ENCODE data around the gene CHKA. TPM values are rescaled to one million over a fixed set of nuclear protein-coding genes. Genes with fewer than 3 reads are reported as not detected.

Gene CHKA
- total and polyA plus RNA-seq, 8 donors, result 36.8 to 106 (median 82.8) TPM

- Histone ChIP-seq H3K4me3 (no peak overlapping the region), H3K9me3 (no peaks in the 10 kb centered on the region), H3K27me3 (no peaks in the 10 kb centered on the region), H3K4me1 (no peaks in the 10 kb centered on the region), H3K27ac (no peak overlapping the region), H3K36me3 (peaks cover 0 to 59% of the 10 kb centered on the region in 2 donors)
- ATAC-seq, result no peak
- DNase-seq, result no peak
- TF ChIP-seq CTCF (IDR thresholded peaks at IDR 0.05), result no peak
- intact Hi-C loops (cut with DNase I), result no loop called here
Observed at GRCh38 chr11:68057807-68058206, 63.4 kb downstream of the CHKA start.

GRCh38 chr11:68056317-68057285 lies 64.6 kb downstream of the CHKA start:
- peaks cover 0 to 59% of the 10 kb centered on the region in 2 donors for H3K36me3 ChIP-seq
- ATAC-seq (no peak), DNase-seq (no peak)
- intact Hi-C loops (cut with DNase I), result no loop called here
- H3K4me3 ChIP-seq, result no peak overlapping the region
- H3K27me3 ChIP-seq, result no peaks in the 10 kb centered on the region
- no peak overlapping the region for H3K27ac ChIP-seq
- no peak for TF ChIP-seq CTCF (IDR thresholded peaks at IDR 0.05)
- H3K9me3 ChIP-seq, result no peaks in the 10 kb centered on the region
- H3K4me1 ChIP-seq, result no peaks in the 10 kb centered on the region

GRCh38 chr11:68053981-68054812 lies 67.0 kb downstream of the CHKA start:
- intact Hi-C loops (cut with DNase I), result no loop called here
- TF ChIP-seq CTCF (IDR thresholded peaks at IDR 0.05), result no peak
- ATAC-seq, result no peak
- H3K36me3 ChIP-seq, result peaks cover 0 to 73% of the 10 kb centered on the region in 2 donors
- H3K4me3 ChIP-seq, result no peak overlapping the region
- no peaks in the 10 kb centered on the region for H3K27me3 ChIP-seq
- H3K4me1 ChIP-seq, result no peaks in the 10 kb centered on the region
- no peak overlapping the region for H3K27ac ChIP-seq
- no peaks in the 10 kb centered on the region for H3K9me3 ChIP-seq
- DNase-seq, result peak in 1 of 4 donors; percentile 59

- no peak overlapping the region for H3K4me3 ChIP-seq
- no peaks in the 10 kb centered on the region for H3K9me3 ChIP-seq
- intact Hi-C loops (cut with DNase I), result no loop called here
- TF ChIP-seq CTCF (IDR thresholded peaks at IDR 0.05), result no peak
- H3K4me1 ChIP-seq, result no peaks in the 10 kb centered on the region
- DNase-seq, result peak in 1 of 4 donors; percentile 52
- no peak for ATAC-seq
- no peaks in the 10 kb centered on the region for H3K27me3 ChIP-seq
- H3K36me3 ChIP-seq, result peaks cover 0 to 76% of the 10 kb centered on the region in 2 donors
- peak overlapping the region in 1 of 2 donors; percentile 13 for H3K27ac ChIP-seq
Observed at GRCh38 chr11:68053117-68053516, 68.1 kb downstream of the CHKA start.
